Measurements from ENCODE around the gene PCYT1A.

PCYT1A gene

DNA sequence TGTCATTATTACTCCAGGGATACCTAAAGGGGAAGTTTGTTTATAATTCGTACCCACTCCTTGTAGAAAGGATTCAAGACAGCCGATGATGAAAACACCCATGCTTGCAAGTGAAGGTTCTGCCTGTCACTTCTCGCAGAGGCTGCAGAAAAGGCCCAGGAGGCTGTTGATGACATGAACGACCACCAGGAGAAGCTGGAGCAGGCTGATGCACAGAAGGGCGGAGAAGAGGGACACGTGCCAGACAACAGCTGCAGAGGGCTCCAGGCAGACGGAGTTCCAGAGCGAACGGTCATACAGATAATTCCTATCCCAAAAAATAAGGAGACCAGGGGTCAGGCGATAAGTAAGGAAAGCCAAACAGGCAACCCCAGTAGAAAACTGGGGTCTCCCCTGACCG lies 36.2 kb upstream of the PCYT1A start:
- TF ChIP-seq, protein P1, sequence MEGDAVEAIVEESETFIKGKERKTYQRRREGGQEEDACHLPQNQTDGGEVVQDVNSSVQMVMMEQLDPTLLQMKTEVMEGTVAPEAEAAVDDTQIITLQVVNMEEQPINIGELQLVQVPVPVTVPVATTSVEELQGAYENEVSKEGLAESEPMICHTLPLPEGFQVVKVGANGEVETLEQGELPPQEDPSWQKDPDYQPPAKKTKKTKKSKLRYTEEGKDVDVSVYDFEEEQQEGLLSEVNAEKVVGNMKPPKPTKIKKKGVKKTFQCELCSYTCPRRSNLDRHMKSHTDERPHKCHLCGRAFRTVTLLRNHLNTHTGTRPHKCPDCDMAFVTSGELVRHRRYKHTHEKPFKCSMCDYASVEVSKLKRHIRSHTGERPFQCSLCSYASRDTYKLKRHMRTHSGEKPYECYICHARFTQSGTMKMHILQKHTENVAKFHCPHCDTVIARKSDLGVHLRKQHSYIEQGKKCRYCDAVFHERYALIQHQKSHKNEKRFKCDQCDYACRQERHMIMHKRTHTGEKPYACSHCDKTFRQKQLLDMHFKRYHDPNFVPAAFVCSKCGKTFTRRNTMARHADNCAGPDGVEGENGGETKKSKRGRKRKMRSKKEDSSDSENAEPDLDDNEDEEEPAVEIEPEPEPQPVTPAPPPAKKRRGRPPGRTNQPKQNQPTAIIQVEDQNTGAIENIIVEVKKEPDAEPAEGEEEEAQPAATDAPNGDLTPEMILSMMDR (IDR thresholded peaks at IDR 0.05), result no peak

DNA sequence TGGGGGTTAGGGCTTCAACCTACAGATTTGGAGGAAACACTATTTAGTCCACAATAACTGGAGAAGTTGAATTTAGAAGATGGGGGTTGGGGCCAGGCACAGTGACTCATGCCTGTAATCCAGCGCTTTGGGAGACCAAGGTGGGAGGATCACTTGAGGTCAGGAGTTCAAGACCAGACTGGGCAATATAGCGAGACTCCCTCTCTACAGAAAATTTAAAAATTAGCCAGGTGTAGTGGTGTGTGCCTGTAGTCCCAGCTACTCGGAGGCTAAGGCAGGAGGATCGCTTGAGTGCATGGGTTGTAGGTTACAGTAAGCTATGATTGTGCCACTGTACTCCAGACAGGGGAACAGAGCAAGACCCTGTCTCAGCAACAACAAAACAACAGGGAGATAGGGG lies 35.5 kb upstream of the PCYT1A start:
- TF ChIP-seq, protein P1 (IDR thresholded peaks at IDR 0.05), result no peak

DNA sequence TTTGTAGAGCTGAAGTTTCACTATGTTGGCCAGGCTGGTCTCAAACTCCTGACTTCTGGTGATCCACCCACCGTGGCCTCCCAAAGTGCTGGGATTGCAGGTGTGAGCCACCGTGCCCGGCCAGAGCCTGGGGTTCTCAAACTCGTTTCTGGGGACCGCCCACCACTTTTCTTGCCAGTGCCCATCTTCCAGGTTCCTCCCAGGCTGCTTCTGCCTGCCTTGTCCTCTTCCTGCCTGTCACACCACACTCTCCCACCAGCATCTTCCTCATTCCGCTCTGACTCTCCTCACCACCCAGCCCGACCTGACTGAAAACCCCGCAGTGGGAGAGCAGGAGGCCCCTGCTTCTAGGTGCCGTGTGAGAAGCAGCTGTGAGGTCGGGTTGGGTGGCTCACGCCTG lies 33.6 kb upstream of the PCYT1A start:
- TF ChIP-seq, protein P1 (IDR thresholded peaks at IDR 0.05), result no peak

- TF ChIP-seq, protein P1 (IDR thresholded peaks at IDR 0.05), result no peak
Measured at GRCh38 chr3:196320137-196320536, 32.6 kb upstream of the PCYT1A start.

DNA sequence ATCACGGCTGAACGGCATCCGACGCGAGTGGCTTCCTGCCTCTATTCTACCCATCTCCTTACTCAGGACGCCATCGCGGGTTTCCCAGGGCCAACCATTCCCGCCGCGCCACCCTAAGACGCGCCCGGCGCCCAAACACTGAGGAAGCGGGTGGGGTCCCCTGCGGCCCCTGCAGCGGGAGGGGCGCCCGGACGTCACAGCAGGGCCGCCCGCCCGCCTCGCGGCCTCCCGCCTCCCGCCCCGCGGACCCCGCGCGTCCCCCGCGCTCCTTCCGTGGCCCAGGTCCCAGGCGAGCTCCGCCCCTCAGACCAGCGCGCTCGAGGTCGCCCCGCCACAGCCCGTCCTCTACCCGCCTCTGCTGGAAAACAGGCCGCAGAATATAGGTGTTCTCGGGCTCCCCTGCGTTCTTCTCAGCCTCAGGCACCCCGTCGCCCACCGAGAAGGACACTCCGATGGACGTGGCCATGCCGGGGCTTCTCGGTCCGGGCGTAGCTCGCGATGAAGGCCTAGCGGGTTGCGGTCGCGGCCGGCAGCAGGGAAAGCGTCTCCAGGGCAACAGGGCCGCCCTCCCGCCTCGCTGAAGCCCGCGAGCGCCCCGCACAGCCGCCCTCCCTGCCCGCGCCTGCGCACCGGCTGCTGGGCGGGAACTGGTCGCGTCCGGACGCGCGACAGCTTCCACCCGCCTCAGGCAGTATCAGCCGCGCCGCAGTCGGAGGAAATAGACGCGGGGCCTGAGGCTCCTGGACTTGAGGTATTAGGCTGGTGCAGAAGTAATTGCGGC lies 30.4 kb upstream of the PCYT1A start, which contains the start of gene DYNLT2B:
TSS of gene DYNLT2B (minus strand) at position 554 of the 781 bp plus-strand sequence. CDS start at position 466, 88 bp downstream.
- TF ChIP-seq, protein P1 (IDR thresholded peaks at IDR 0.05), result no peak

DNA sequence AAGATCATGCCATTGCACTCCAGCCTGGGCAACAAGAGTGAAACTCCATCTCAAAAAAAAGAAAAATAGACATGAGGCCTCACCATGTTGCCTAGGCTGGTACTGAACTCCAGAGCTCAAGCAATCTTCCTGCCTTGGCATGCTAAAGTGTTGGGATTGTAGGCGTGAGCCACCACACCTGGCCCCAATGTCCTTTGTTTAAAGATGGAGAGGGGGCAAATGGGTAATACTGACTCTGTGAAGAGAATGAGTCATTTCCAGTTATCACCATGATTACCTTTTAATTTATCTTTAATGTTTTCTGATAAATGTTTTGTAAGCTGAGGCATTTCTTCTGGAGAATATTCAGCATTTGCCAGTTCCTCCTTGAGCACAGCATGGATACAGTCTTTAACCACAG lies 28.3 kb upstream of the PCYT1A start:
- TF ChIP-seq, protein P1 (IDR thresholded peaks at IDR 0.05), result no peak

DNA sequence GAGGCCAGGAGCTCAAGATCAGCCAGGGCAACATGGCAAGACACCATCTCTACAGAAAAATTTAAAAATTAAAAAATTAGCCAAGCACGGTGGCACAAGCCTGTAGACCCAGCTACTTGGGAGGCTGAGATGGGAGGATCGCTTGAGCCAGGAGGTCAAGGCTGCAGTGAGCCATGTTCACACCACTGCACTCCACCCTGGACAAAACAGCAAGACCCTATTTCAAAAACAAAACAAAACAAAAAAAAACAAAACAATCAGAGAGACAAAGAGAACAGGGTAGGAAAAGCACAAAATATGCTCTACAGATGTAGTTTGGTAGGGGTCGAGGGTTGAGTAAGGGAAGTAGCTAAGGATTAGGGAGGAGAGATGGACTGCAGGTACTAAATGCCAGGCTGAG lies 27.1 kb upstream of the PCYT1A start:
- TF ChIP-seq, protein P1 (IDR thresholded peaks at IDR 0.05), result no peak
